Neutrophil (primary cell): ENCODE measurements around the gene SCO2.

Experiments used
- H3K27ac ChIP-seq: fragments of 200-600 bp; sonication (generic); 2 replicates; pipeline ENCODE4 v1.5.1; 2016; ENCODE audit warnings: mild to moderate bottlenecking, moderate library complexity
- H3K27me3 ChIP-seq: fragments of 200-600 bp; sonication (generic); 2 replicates; pipeline ENCODE4 v1.6.0; 2016; ENCODE audit warnings: mild to moderate bottlenecking
- H3K36me3 ChIP-seq: fragments of 200-600 bp; sonication (generic); 2 replicates; pipeline ENCODE4 v1.5.1; 2017
- H3K4me1 ChIP-seq, 2 experiments: fragments of 200-600 bp in 1 of 2; sonication (generic) in 1 of 2; 1 replicate in 1 of 2; 2 replicates in 1 of 2; pipeline versions ENCODE4 v1.5.1 to v1.6.1; 2013 to 2016; ENCODE audit warnings: low read depth in 1 of 2, low read length in 1 of 2, mild to moderate bottlenecking in 1 of 2, moderate library complexity in 1 of 2; ENCODE audit not compliant: control insufficient read depth in 1 of 2, insufficient read depth in 1 of 2
- H3K4me3 ChIP-seq, 2 experiments: fragments of 200-600 bp in 1 of 2; sonication (generic) in 1 of 2; 1 replicate in 1 of 2; 2 replicates in 1 of 2; pipeline ENCODE4 v1.5.1; 2013 to 2016; ENCODE audit warnings: low read depth in 1 of 2, low read length in 1 of 2, mild to moderate bottlenecking in 1 of 2, moderate library complexity in 1 of 2
- H3K9me3 ChIP-seq: fragments of 200-600 bp; sonication (generic); 2 replicates; pipeline ENCODE4 v1.5.1; 2016
- TF ChIP-seq, protein P1 (sequence below): fragments of 200-600 bp; sonication (generic); IDR thresholded peaks from 2 replicates; pipeline ENCODE4 v1.5.1; 2016; ENCODE audit warnings: antibody characterized with exemption

The SCO2 gene

GRCh38 chr22:50497093-50497492, 28.3 kb downstream of the SCO2 start:
- Histone ChIP-seq H3K4me3 (no peak overlapping the region), H3K4me1 (no peaks in the 10 kb centered on the region), H3K27me3 (peaks cover 3% of the 10 kb centered on the region), H3K36me3 (peaks cover 2% of the 10 kb centered on the region), H3K27ac (no peak overlapping the region), H3K9me3 (no peaks in the 10 kb centered on the region)
- TF ChIP-seq, protein P1, sequence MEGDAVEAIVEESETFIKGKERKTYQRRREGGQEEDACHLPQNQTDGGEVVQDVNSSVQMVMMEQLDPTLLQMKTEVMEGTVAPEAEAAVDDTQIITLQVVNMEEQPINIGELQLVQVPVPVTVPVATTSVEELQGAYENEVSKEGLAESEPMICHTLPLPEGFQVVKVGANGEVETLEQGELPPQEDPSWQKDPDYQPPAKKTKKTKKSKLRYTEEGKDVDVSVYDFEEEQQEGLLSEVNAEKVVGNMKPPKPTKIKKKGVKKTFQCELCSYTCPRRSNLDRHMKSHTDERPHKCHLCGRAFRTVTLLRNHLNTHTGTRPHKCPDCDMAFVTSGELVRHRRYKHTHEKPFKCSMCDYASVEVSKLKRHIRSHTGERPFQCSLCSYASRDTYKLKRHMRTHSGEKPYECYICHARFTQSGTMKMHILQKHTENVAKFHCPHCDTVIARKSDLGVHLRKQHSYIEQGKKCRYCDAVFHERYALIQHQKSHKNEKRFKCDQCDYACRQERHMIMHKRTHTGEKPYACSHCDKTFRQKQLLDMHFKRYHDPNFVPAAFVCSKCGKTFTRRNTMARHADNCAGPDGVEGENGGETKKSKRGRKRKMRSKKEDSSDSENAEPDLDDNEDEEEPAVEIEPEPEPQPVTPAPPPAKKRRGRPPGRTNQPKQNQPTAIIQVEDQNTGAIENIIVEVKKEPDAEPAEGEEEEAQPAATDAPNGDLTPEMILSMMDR: no peak

DNA sequence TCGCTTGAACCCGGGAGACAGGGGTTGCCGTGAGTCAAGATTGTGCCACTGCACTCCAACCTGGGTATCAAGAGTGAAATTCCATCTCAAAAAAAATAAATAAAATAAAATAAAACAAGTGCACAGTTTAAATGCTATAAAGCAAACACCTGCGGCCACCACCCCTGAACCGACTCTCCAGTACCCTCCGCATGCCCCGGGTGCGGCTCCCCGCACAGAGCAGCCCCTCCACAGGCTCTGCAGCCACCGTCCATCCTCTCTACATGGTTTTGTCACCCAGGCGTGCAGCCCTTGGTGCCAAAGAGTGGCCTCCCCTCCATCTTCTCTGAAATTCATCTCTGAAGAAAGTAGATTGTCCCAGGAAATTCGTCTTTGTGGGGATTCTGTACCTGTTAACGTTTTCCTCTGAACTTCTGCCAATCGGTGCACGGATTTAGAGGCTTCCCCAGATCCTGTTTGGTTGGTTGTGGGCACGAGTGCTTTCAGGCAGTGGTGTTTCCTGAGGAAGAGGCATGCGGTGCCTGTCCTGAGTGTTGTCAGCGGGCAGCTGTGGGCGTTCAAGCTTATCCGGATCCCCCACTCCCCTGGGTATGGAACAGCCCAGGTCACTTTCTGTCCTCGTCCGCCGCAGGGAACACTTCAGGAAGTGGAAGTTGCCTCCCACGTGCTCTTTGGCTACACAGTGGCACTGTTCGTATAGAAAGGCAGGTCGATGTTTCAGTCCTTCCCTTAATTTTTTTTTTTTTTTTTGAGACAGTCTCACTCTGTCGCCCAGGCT, 34.7 kb downstream of the SCO2 start:
- no peaks in the 10 kb centered on the region for H3K4me1 ChIP-seq
- H3K36me3 ChIP-seq: no peaks in the 10 kb centered on the region
- H3K27ac ChIP-seq: no peak overlapping the region
- H3K4me3 ChIP-seq: no peak overlapping the region
- TF ChIP-seq, protein P1: no peak
- no peaks in the 10 kb centered on the region for H3K9me3 ChIP-seq
- H3K27me3 ChIP-seq: peaks cover 36% of the 10 kb centered on the region

DNA sequence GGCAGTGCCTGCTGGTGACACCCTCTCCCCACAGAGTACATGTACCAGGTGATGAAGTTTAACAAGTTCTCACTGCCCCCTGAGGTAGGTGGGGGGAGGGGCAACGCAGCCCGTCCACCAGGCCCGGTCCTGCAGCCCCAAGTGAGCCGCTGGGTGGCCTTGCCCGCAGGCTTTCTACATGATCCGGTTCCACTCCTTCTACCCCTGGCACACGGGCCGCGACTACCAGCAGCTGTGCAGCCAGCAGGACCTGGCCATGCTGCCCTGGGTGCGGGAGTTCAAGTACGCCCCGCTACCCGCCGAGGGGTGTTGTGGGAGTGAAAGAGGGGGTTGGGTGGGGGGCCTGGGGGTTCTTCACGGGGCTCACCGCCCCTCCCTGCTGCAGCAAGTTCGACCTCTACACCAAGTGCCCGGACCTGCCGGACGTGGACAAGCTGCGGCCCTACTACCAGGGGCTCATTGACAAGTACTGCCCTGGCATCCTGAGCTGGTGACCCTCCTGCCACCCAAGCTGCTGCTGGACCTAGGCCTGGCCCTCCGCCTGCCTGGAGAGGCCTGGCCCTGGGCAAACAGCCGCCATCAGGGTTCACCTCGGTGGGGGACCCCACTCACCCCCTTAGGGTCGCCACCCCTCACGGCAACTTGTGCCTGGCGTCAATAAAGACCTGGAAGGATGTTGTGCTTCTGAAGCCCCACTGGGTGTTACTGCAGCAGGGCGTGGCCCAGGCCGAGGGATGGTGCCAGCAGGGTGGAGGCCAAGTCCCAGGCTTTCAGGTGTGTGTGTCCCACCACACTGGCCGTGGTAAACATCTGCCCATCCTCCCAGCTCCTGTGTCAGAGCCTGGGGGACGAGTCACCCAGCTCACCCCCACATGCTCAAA, 35.8 kb downstream of the SCO2 start:
- H3K4me3 ChIP-seq: no peak overlapping the region
- no peaks in the 10 kb centered on the region for H3K36me3 ChIP-seq
- no peak overlapping the region for H3K27ac ChIP-seq
- TF ChIP-seq, protein P1: no peak
- no peaks in the 10 kb centered on the region for H3K4me1 ChIP-seq
- no peaks in the 10 kb centered on the region for H3K9me3 ChIP-seq
- H3K27me3 ChIP-seq: peaks cover 47% of the 10 kb centered on the region

DNA sequence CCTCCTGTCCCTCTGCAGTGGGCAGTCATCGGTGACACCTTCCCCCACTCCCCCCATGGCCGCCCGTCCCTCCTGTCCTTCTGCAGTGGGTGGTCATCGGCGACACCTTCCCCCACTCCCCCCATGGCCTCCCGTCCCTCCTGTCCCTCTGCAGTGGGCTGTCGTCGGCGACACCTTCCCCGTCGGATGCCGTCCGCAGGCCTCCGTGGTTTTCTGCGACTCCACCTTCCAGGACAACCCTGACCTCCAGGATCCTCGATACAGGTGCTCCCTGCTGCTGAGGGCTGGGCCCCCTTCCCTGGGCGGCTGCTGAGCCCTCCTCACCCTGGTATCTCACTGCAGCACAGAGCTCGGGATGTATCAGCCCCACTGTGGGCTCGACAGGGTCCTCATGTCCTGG, 36.5 kb downstream of the SCO2 start:
- H3K27ac ChIP-seq: no peak overlapping the region
- H3K36me3 ChIP-seq: no peaks in the 10 kb centered on the region
- H3K27me3 ChIP-seq: peaks cover 54% of the 10 kb centered on the region
- no peak overlapping the region for H3K4me3 ChIP-seq
- TF ChIP-seq, protein P1: no peak
- H3K4me1 ChIP-seq: no peaks in the 10 kb centered on the region
- no peaks in the 10 kb centered on the region for H3K9me3 ChIP-seq

- no peak overlapping the region for H3K27ac ChIP-seq
- H3K4me3 ChIP-seq: no peak overlapping the region
- H3K27me3 ChIP-seq: peaks cover 61% of the 10 kb centered on the region
Measured at GRCh38 chr22:50488006-50488677, 37.3 kb downstream of the SCO2 start.

More at GRCh38 chr22:50488006-50488677, 37.3 kb downstream of the SCO2 start:
- Histone ChIP-seq H3K4me1 (no peaks in the 10 kb centered on the region), H3K36me3 (no peaks in the 10 kb centered on the region), H3K9me3 (no peaks in the 10 kb centered on the region)
- TF ChIP-seq, protein P1: no peak
